Parathyroid adenoma (tissue), 2 donors: ENCODE measurements around the gene OR13C3.

Experiments used
- H2AFZ ChIP-seq: fragments of 300-600 bp; sonication (generic); one replicate; pipeline ENCODE4 v1.7.0; 2017; ENCODE audit warnings: antibody characterized with exemption, mild to moderate bottlenecking
- H3K27ac ChIP-seq: fragments of 300-600 bp; sonication (generic); one replicate; pipeline ENCODE4 v1.7.0; 2017
- H3K27me3 ChIP-seq: fragments of 300-600 bp; sonication (generic); one replicate; pipeline ENCODE4 v1.7.0; 2017; ENCODE audit warnings: low read length; ENCODE audit not compliant: control insufficient read depth, insufficient read depth
- H3K36me3 ChIP-seq: fragments of 300-600 bp; sonication (generic); one replicate; pipeline ENCODE4 v1.7.0; 2017; ENCODE audit warnings: low read length; ENCODE audit not compliant: control insufficient read depth, insufficient read depth
- H3K4me1 ChIP-seq: fragments of 300-600 bp; sonication (generic); one replicate; pipeline ENCODE4 v1.7.0; 2017; ENCODE audit warnings: control low read depth
- H3K4me2 ChIP-seq: fragments of 300-600 bp; sonication (generic); one replicate; pipeline ENCODE4 v1.7.0; 2017; ENCODE audit warnings: low read length
- H3K4me3 ChIP-seq: fragments of 300-600 bp; sonication (generic); one replicate; pipeline ENCODE4 v1.7.0; 2017; ENCODE audit warnings: low read depth, low read length
- H3K79me2 ChIP-seq: fragments of 300-600 bp; sonication (generic); one replicate; pipeline ENCODE4 v1.7.0; 2017; ENCODE audit warnings: control low read depth
- H3K9ac ChIP-seq: fragments of 300-600 bp; sonication (generic); one replicate; pipeline ENCODE4 v1.7.0; 2017; ENCODE audit warnings: mild to moderate bottlenecking
- H3K9me3 ChIP-seq: fragments of 300-600 bp; sonication (generic); one replicate; pipeline ENCODE4 v1.7.0; 2017; ENCODE audit warnings: low read length; ENCODE audit not compliant: control insufficient read depth
- TF ChIP-seq, protein P1 (sequence below): fragments of 300-600 bp; sonication (generic); IDR thresholded peaks from one replicate; pipeline ENCODE4 v1.7.0; 2017; ENCODE audit warnings: antibody characterized with exemption, mild to moderate bottlenecking
- donor health status: primary hyperparathyroidism.

OR13C3 gene

GRCh38 chr9:104568868-104569267, 32.2 kb upstream of the OR13C3 start, which contains the start of gene OR13C8:
OR13C8 (plus strand) TSS chr9:104569168; CDS start chr9:104569168, 0 bp downstream.
- no peak within 1 kb of the TSS for H3K4me2 ChIP-seq
- H3K9ac ChIP-seq: no peak within 1 kb of the TSS
- H3K27ac ChIP-seq: no peak within 1 kb of the TSS
- H3K36me3 ChIP-seq: no peaks in the 10 kb centered on the region
- no peaks in the 10 kb centered on the region for H3K79me2 ChIP-seq
- H2AFZ ChIP-seq: no peak within 1 kb of the TSS
- TF ChIP-seq, protein P1, sequence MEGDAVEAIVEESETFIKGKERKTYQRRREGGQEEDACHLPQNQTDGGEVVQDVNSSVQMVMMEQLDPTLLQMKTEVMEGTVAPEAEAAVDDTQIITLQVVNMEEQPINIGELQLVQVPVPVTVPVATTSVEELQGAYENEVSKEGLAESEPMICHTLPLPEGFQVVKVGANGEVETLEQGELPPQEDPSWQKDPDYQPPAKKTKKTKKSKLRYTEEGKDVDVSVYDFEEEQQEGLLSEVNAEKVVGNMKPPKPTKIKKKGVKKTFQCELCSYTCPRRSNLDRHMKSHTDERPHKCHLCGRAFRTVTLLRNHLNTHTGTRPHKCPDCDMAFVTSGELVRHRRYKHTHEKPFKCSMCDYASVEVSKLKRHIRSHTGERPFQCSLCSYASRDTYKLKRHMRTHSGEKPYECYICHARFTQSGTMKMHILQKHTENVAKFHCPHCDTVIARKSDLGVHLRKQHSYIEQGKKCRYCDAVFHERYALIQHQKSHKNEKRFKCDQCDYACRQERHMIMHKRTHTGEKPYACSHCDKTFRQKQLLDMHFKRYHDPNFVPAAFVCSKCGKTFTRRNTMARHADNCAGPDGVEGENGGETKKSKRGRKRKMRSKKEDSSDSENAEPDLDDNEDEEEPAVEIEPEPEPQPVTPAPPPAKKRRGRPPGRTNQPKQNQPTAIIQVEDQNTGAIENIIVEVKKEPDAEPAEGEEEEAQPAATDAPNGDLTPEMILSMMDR: no peak
- H3K27me3 ChIP-seq: no peaks in the 10 kb centered on the region
- H3K9me3 ChIP-seq: no peaks in the 10 kb centered on the region
- no peak within 1 kb of the TSS for H3K4me3 ChIP-seq
- H3K4me1 ChIP-seq: no peaks in the 10 kb centered on the region

- Histone ChIP-seq H3K27me3 (no peaks in the 10 kb centered on the region), H3K4me2 (no peak overlapping the region), H3K4me3 (no peak overlapping the region), H3K9ac (no peak overlapping the region), H3K4me1 (no peaks in the 10 kb centered on the region), H3K27ac (no peak overlapping the region), H3K36me3 (no peaks in the 10 kb centered on the region), H2AFZ (no peak overlapping the region), H3K79me2 (no peaks in the 10 kb centered on the region), H3K9me3 (no peaks in the 10 kb centered on the region)
- TF ChIP-seq, protein P1: no peak
Measured at GRCh38 chr9:104564358-104564757, 27.7 kb upstream of the OR13C3 start.

GRCh38 chr9:104556830-104557634, 20.4 kb upstream of the OR13C3 start:
- H3K9ac ChIP-seq: no peak overlapping the region
- no peaks in the 10 kb centered on the region for H3K9me3 ChIP-seq
- H3K27ac ChIP-seq: no peak overlapping the region
- no peaks in the 10 kb centered on the region for H3K79me2 ChIP-seq
- H3K4me2 ChIP-seq: no peak overlapping the region
- no peak overlapping the region for H2AFZ ChIP-seq
- H3K4me3 ChIP-seq: no peak overlapping the region
- TF ChIP-seq, protein P1: no peak
- no peaks in the 10 kb centered on the region for H3K27me3 ChIP-seq
- no peaks in the 10 kb centered on the region for H3K4me1 ChIP-seq
- H3K36me3 ChIP-seq: no peaks in the 10 kb centered on the region

DNA sequence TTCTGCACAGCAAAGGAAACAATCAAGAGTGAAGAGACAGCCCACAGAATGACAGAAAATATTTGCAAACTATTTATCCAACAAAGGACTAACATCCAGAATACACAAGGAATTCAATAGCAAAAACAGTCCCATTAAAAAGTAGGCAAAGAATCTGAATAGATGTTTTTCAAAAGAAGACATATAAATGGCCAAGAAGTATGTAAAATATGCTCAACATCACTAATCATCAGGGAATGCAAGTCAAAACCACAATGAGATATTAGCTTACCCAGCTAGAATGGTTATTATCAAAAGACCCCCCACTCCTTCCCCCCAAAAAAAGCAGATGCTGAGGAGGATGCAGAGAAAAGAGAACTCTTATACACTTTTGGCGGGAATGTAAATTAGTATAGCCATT, 18.9 kb upstream of the OR13C3 start:
- Histone ChIP-seq H3K27me3 (no peaks in the 10 kb centered on the region), H3K9ac (no peak overlapping the region), H2AFZ (no peak overlapping the region), H3K4me2 (no peak overlapping the region), H3K9me3 (no peaks in the 10 kb centered on the region), H3K79me2 (no peaks in the 10 kb centered on the region), H3K4me1 (no peaks in the 10 kb centered on the region), H3K36me3 (no peaks in the 10 kb centered on the region), H3K4me3 (no peak overlapping the region), H3K27ac (no peak overlapping the region)
- TF ChIP-seq, protein P1: no peak

DNA sequence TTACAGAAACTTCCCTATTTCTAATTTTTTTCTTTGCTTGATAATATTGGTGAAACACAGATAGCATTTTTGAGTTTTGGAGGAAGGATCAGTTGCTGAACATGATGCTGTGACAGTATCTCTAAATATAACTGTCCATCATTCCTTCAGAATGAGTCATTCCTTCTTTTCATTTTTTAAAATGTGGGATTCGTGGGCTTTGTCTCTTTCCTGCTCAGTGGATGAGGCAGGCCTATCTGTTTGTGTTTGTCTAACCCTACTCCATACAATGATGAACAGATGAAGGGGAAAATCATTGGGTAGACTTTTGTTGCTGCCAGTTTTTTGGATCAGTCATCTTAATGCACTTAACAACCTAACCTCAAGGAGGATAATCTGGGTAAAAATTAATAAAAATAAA, 16.6 kb upstream of the OR13C3 start:
- H3K79me2 ChIP-seq: no peaks in the 10 kb centered on the region
- H2AFZ ChIP-seq: no peak overlapping the region
- no peaks in the 10 kb centered on the region for H3K9me3 ChIP-seq
- no peak overlapping the region for H3K4me2 ChIP-seq
- no peak overlapping the region for H3K27ac ChIP-seq
- no peaks in the 10 kb centered on the region for H3K36me3 ChIP-seq
- H3K4me3 ChIP-seq: no peak overlapping the region
- H3K4me1 ChIP-seq: no peaks in the 10 kb centered on the region
- no peaks in the 10 kb centered on the region for H3K27me3 ChIP-seq
- TF ChIP-seq, protein P1: no peak
- no peak overlapping the region for H3K9ac ChIP-seq
